Lung microvascular endothelial cell (primary cell): ENCODE results near the gene SDCCAG8. TPM values are rescaled to one million over a fixed set of nuclear protein-coding genes. Genes with fewer than 3 reads are reported as not detected.

Experiments used
- DNase-seq, 2 donors: peaks; one replicate each; pipeline versions ENCODE4 v3.0.0 to v3.0.0-alpha.2; 2010; ENCODE audit warnings: low read depth in 2 of 2
- total RNA-seq: library from RNA; depleted of rRNA; stranded (reverse); fragments of >200 nt; gene quantifications from 2 replicates; pipeline ENCODE4 v1.2.1, GENCODE V29; 2014

Gene SDCCAG8
- total RNA-seq, 1 donor from 2014 or later = 34.3 TPM

GRCh38 chr1:243454328-243454997 is 198.6 kb downstream of the SDCCAG8 start:
- no peak for DNase-seq

- DNase-seq = no peak
These were observed 200.2 kb downstream of the SDCCAG8 start for GRCh38 chr1:243455760-243456651.

- DNase-seq = no peak
These were observed 201.6 kb downstream of the SDCCAG8 start for GRCh38 chr1:243457363-243457982.

- DNase-seq = no peak
These were observed 203.2 kb downstream of the SDCCAG8 start for GRCh38 chr1:243459059-243459458.

- DNase-seq = no peak
These were observed 205.9 kb downstream of the SDCCAG8 start for GRCh38 chr1:243461700-243462099.

- no peak for DNase-seq
These were observed 207.3 kb downstream of the SDCCAG8 start for GRCh38 chr1:243462929-243463697.

GRCh38 chr1:243465081-243465480 is 209.2 kb downstream of the SDCCAG8 start:
- no peak for DNase-seq

- no peak for DNase-seq
These were observed 209.9 kb downstream of the SDCCAG8 start for GRCh38 chr1:243465738-243466137.

GRCh38 chr1:243469497-243469896 is 213.7 kb downstream of the SDCCAG8 start:
- DNase-seq = no peak

- DNase-seq = no peak
These were observed 214.7 kb downstream of the SDCCAG8 start for GRCh38 chr1:243470502-243470901.

- no peak for DNase-seq
These were observed 215.3 kb downstream of the SDCCAG8 start for GRCh38 chr1:243471026-243471685.

GRCh38 chr1:243471754-243472745 is 216.2 kb downstream of the SDCCAG8 start:
- peak; percentile 67 to 82 for DNase-seq

- peak in 1 of 2 donors; percentile 33 for DNase-seq
These were observed 217.6 kb downstream of the SDCCAG8 start for GRCh38 chr1:243473227-243474135.

- DNase-seq = no peak
These were observed 218.5 kb downstream of the SDCCAG8 start for GRCh38 chr1:243474136-243474881.

GRCh38 chr1:243474906-243475305 is 219.1 kb downstream of the SDCCAG8 start:
- DNase-seq = no peak

- DNase-seq = no peak
These were observed 220.1 kb downstream of the SDCCAG8 start for GRCh38 chr1:243475966-243476365.

GRCh38 chr1:243477731-243478290 is 222.0 kb downstream of the SDCCAG8 start:
- DNase-seq = no peak

GRCh38 chr1:243481101-243481500 is 225.3 kb downstream of the SDCCAG8 start:
- DNase-seq = no peak
